ENCODE measurements around the gene LCK.

DNA sequence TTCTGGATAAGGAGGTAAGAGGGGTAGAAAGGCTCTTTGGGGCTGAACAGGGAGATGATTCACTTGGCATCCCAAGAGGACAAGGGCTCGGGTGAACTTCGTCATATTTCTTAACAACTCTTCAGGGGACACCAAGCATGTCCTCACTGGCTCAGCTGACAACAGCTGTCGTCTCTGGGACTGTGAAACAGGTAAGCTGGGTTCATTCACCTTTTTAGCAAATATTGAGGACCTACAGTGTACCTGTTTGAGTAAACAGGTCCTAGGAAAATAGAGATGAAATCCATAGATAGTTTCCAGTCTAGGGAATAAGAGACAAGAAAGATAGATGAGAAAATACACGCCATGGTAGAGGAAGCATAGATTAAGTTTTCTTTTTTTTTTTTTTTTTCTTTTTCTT, 26.8 kb upstream of the LCK start:
- TF ChIP-seq, protein P1, sequence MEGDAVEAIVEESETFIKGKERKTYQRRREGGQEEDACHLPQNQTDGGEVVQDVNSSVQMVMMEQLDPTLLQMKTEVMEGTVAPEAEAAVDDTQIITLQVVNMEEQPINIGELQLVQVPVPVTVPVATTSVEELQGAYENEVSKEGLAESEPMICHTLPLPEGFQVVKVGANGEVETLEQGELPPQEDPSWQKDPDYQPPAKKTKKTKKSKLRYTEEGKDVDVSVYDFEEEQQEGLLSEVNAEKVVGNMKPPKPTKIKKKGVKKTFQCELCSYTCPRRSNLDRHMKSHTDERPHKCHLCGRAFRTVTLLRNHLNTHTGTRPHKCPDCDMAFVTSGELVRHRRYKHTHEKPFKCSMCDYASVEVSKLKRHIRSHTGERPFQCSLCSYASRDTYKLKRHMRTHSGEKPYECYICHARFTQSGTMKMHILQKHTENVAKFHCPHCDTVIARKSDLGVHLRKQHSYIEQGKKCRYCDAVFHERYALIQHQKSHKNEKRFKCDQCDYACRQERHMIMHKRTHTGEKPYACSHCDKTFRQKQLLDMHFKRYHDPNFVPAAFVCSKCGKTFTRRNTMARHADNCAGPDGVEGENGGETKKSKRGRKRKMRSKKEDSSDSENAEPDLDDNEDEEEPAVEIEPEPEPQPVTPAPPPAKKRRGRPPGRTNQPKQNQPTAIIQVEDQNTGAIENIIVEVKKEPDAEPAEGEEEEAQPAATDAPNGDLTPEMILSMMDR (IDR thresholded peaks at IDR 0.05 in 2 of 3, conservative IDR thresholded peaks at IDR 0.05 in 1 of 3; ENCODE audit: insufficient read depth in 2 of 3, low read depth in 1 of 3, low read length in 3 of 3): no peak
- TF ChIP-seq, protein P2, sequence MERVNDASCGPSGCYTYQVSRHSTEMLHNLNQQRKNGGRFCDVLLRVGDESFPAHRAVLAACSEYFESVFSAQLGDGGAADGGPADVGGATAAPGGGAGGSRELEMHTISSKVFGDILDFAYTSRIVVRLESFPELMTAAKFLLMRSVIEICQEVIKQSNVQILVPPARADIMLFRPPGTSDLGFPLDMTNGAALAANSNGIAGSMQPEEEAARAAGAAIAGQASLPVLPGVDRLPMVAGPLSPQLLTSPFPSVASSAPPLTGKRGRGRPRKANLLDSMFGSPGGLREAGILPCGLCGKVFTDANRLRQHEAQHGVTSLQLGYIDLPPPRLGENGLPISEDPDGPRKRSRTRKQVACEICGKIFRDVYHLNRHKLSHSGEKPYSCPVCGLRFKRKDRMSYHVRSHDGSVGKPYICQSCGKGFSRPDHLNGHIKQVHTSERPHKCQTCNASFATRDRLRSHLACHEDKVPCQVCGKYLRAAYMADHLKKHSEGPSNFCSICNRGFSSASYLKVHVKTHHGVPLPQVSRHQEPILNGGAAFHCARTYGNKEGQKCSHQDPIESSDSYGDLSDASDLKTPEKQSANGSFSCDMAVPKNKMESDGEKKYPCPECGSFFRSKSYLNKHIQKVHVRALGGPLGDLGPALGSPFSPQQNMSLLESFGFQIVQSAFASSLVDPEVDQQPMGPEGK (CRISPR knock-in tag; IDR thresholded peaks at IDR 0.05; ENCODE audit: borderline replicate concordance): no peak
- TF ChIP-seq EP300 (IDR thresholded peaks at IDR 0.05; ENCODE audit: low read length) (no peak), POLR2A (conservative IDR thresholded peaks at IDR 0.05) (no peak), TBL1XR1 (IDR thresholded peaks at IDR 0.05; ENCODE audit: low read length in 2 of 2) (no peak), MAZ (CRISPR knock-in tag; conservative IDR thresholded peaks at IDR 0.05 in 1 of 2, IDR thresholded peaks at IDR 0.05 in 1 of 2) (no peak)
- TF ChIP-seq, protein P3, sequence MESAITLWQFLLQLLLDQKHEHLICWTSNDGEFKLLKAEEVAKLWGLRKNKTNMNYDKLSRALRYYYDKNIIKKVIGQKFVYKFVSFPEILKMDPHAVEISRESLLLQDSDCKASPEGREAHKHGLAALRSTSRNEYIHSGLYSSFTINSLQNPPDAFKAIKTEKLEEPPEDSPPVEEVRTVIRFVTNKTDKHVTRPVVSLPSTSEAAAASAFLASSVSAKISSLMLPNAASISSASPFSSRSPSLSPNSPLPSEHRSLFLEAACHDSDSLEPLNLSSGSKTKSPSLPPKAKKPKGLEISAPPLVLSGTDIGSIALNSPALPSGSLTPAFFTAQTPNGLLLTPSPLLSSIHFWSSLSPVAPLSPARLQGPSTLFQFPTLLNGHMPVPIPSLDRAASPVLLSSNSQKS (CRISPR knock-in tag; IDR thresholded peaks at IDR 0.05): no peak

Data from K562 (cell line).